ENCODE measurements around the gene TDP1. TPM values are rescaled to one million over a fixed set of nuclear protein-coding genes. Genes with fewer than 3 reads are reported as not detected.

Gene TDP1
- total and polyA plus RNA-seq, 2 of the 4 experiments (the other 2 are of a cell fraction): 23.3 to 53.1 TPM

- H2BK20ac ChIP-seq (ENCODE audit: low read depth, low read length): no peak overlapping the region
- no peak overlapping the region for H3K14ac ChIP-seq (replicated peaks; ENCODE audit: low read depth, low read length)
- POLR2A ChIA-PET (ENCODE audit: unreplicated experiment): no interaction called here
- dilution Hi-C loops (cut with HindIII; ENCODE audit: low sequenced_read_pairs, unreplicated experiment) (no loop called here), in situ Hi-C loops (cut with MboI; ENCODE audit: low sequenced_read_pairs) (no loop called here), intact Hi-C loops (cut with micrococcal nuclease) (no loop called here)
- H4K5ac ChIP-seq (ENCODE audit: low read depth, low read length): no peak overlapping the region
- no peak overlapping the region for H2BK15ac ChIP-seq (ENCODE audit: low read depth, low read length)
- no peak overlapping the region for H3K9ac ChIP-seq (ENCODE audit: low read depth, low read length)
- no peak overlapping the region for H2AK9ac ChIP-seq (replicated peaks; ENCODE audit: low read depth, low read length, poor library complexity)
- H2AFZ ChIP-seq (replicated peaks; ENCODE audit: low read length, poor library complexity): no peak overlapping the region
- H4K8ac ChIP-seq (ENCODE audit: low read depth in 2 of 2, low read length in 2 of 2): no peak overlapping the region
- DNase-seq (no peak), ATAC-seq (ENCODE audit: low read depth) (no peak)
- no peak overlapping the region for H3K4me2 ChIP-seq (ENCODE audit: low read depth, low read length)
- no TSS peak for BruUV-seq (replicated peaks)
- no peaks in the 10 kb centered on the region for H3K9me3 ChIP-seq (ENCODE audit: control insufficient read depth, insufficient read depth, low read length)
- H2AK5ac ChIP-seq (ENCODE audit: low read depth, low read length): no peak overlapping the region
- no peak overlapping the region for H3K18ac ChIP-seq (ENCODE audit: low read depth, low read length)
- no peak overlapping the region for H3K27ac ChIP-seq (ENCODE audit: insufficient read depth, low read length)
- H4K20me1 ChIP-seq (ENCODE audit: insufficient read depth, low read length): no peaks in the 10 kb centered on the region
- H3K27me3 ChIP-seq (ENCODE audit: control insufficient read depth, insufficient read depth, low read length): no peaks in the 10 kb centered on the region
- no peak overlapping the region for H3K4me3 ChIP-seq (ENCODE audit: insufficient read depth, low read depth, low read length)
- TF ChIP-seq RCOR1 (IDR thresholded peaks at IDR 0.05; ENCODE audit: insufficient replicate concordance, low read length) (no peak), POLR2A (IDR thresholded peaks at IDR 0.05; ENCODE audit: low read depth, low read length) (no peak), USF2 (IDR thresholded peaks at IDR 0.05; ENCODE audit: low read depth, low read length) (no peak), NFE2L2 (IDR thresholded peaks at IDR 0.05; ENCODE audit: low read depth, low read length) (no peak), RAD21 (IDR thresholded peaks at IDR 0.05; ENCODE audit: low read length) (no peak), MAFK (IDR thresholded peaks at IDR 0.05; ENCODE audit: low read depth, low read length) (no peak), MAZ (IDR thresholded peaks at IDR 0.05; ENCODE audit: borderline replicate concordance, low read depth, low read length) (no peak), FOS (IDR thresholded peaks at IDR 0.05; ENCODE audit: low read depth, low read length) (no peak), SMC3 (IDR thresholded peaks at IDR 0.05; ENCODE audit: low read depth, low read length) (no peak), MXI1 (IDR thresholded peaks at IDR 0.05; ENCODE audit: borderline replicate concordance, low read depth, low read length) (no peak), CEBPB (IDR thresholded peaks at IDR 0.05; ENCODE audit: low read depth, low read length) (no peak), CTCF (conservative IDR thresholded peaks at IDR 0.05; ENCODE audit: low read depth, low read length) (no peak), CHD1 (IDR thresholded peaks at IDR 0.05; ENCODE audit: low read depth, low read length) (no peak), RFX5 (IDR thresholded peaks at IDR 0.05; ENCODE audit: low read depth, low read length) (no peak), BHLHE40 (IDR thresholded peaks at IDR 0.05; ENCODE audit: low read depth, low read length) (no peak)
- TF ChIP-seq, protein P1, sequence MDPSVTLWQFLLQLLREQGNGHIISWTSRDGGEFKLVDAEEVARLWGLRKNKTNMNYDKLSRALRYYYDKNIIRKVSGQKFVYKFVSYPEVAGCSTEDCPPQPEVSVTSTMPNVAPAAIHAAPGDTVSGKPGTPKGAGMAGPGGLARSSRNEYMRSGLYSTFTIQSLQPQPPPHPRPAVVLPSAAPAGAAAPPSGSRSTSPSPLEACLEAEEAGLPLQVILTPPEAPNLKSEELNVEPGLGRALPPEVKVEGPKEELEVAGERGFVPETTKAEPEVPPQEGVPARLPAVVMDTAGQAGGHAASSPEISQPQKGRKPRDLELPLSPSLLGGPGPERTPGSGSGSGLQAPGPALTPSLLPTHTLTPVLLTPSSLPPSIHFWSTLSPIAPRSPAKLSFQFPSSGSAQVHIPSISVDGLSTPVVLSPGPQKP (IDR thresholded peaks at IDR 0.05; ENCODE audit: borderline replicate concordance, low read depth, low read length): no peak
- H3K4me1 ChIP-seq (ENCODE audit: control insufficient read depth, insufficient read depth, low read length): no peaks in the 10 kb centered on the region
- H3K9me1 ChIP-seq (ENCODE audit: insufficient read depth, low read length): 0 out of 2 replicates have a peak, but pooled peaks cover 4% of the 10 kb centered on the region
- no peak overlapping the region for H3K23ac ChIP-seq (ENCODE audit: low read depth, low read length)
- H3K36me3 ChIP-seq (ENCODE audit: control insufficient read depth, insufficient read depth, low read length): peaks cover 8% of the 10 kb centered on the region
- H2BK120ac ChIP-seq (ENCODE audit: low read depth, low read length): no peak overlapping the region
- H3K79me1 ChIP-seq (ENCODE audit: low read depth in 1 of 2, low read length in 2 of 2): no peaks in the 10 kb centered on the region; a peak in 1 of 4 replicates
- CTCF ChIA-PET: no interaction called here
- no peak overlapping the region for H4K91ac ChIP-seq (ENCODE audit: insufficient read depth, low read depth, low read length)
- no peak overlapping the region for H2BK5ac ChIP-seq (ENCODE audit: low read depth, low read length, poor library complexity, severe bottlenecking)
- no peak overlapping the region for H3K56ac ChIP-seq (ENCODE audit: extremely low read depth, insufficient read depth, low read length)
- H3K4ac ChIP-seq (ENCODE audit: low read depth, low read length): no peak overlapping the region
Observed at GRCh38 chr14:90005441-90005840, 49.7 kb downstream of the TDP1 start.
